ENCODE results near the gene GPSM1.

Gene GPSM1

DNA sequence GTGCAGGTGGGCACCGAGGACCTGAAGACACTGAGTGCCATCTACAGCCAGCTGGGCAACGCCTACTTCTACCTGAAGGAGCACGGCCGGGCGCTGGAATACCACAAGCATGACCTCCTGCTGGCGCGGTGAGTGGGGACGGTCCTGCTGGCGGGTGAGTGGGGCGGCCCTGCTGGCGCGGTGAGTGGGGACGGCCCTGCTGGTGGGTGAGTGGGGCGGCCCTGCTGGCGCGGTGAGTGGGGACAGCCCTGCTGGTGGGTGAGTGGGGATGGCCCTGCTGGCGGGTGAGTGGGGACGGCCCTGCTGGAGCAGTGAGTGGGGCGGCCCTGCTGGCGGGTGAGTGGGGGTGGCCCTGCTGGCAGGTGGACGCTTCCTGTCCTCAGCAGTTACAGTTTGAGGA lies 7.2 kb downstream of the GPSM1 start:
- DNase-seq: no peak

DNA sequence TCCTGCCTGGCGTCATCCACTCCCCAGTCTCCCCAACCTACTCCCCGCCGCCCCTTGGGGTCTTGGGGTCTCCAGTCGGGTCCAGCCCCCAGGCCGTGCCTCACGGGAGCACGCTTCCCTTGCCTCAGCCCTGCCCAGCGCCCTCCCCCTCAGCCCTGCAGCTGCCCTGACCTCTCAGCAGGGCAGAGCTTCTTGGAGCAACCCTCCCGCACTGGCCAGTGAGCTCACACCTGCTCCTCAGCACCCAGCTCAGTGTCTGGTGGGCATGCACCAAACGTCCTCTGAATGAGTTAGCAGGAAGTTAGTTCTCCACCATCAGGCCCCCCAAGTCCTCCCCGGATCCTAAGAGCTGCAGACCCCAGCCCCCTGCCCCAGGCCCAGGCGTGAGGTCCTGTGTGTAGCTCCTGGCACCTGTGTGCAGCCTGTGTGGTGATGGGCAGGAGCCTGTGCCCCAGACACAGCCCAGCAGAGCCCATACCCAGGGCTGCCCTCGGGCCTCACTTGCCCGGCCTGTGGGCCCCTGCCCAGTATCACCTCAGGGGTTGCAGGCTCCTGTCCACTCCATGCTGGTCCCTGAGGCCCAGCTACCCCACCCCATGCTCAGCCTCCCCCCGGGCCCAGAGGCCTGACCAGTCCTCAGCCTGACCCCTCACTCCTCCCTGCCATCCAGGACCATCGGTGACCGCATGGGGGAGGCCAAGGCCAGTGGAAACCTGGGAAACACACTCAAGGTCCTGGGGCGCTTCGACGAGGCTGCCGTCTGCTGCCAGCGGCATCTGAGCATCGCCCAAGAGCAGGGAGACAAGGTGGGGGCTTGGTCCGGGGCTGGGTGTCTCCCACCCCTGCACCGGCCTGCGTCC lies 8.2 kb downstream of the GPSM1 start:
- no peak for DNase-seq

DNA sequence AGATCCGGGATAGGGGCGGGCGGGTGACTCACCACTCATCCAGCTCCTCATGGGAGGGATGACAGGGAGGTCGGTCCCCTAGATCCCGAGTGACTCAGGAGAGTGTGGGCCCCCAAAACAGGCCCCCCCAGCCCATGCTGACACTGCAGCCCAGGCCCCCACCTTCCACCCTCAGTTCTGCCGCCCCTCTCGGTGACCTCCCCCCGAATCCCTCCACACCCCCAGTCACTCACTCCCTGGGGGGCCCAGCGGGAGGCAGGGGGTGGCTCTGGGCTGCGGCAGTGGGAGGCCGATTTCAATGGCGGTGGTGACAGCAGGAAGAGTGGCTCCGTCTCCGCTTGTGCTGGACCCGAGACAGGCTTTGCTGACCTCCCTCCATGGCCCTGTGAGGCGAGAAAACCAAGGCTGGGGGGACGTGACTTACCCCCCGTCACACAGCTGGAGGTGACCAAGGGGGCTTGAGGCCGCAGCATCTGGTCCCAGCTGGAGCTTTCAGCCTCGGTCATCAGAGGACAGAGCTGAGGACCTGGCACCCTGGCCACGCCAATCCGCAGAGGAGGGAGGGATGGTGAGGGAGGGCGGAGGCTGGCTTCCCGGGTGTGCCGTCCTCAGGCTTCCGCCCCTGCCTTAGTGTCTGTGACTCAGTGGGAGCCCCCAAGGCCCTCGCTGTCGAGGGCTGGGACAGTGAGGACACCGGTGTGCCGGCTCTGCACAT lies 9.0 kb downstream of the GPSM1 start:
- DNase-seq: no peak

DNA sequence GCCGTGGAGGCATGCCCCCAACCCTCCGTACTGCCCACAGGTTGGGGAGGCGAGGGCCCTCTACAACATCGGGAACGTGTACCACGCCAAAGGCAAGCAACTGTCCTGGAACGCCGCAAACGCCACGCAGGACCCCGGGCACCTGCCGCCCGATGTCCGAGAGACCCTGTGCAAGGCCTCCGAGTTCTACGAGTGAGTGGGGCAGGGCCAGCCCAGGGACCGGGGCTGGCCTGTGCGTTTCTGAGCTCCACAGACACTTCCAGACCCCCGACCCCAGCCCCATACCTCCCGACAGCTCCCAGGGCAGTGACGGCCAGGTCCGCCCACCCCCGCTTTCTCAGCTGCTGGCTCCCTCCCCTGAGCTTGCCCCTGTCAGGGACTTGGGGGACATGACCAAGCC lies 9.5 kb downstream of the GPSM1 start:
- no peak for DNase-seq

DNA sequence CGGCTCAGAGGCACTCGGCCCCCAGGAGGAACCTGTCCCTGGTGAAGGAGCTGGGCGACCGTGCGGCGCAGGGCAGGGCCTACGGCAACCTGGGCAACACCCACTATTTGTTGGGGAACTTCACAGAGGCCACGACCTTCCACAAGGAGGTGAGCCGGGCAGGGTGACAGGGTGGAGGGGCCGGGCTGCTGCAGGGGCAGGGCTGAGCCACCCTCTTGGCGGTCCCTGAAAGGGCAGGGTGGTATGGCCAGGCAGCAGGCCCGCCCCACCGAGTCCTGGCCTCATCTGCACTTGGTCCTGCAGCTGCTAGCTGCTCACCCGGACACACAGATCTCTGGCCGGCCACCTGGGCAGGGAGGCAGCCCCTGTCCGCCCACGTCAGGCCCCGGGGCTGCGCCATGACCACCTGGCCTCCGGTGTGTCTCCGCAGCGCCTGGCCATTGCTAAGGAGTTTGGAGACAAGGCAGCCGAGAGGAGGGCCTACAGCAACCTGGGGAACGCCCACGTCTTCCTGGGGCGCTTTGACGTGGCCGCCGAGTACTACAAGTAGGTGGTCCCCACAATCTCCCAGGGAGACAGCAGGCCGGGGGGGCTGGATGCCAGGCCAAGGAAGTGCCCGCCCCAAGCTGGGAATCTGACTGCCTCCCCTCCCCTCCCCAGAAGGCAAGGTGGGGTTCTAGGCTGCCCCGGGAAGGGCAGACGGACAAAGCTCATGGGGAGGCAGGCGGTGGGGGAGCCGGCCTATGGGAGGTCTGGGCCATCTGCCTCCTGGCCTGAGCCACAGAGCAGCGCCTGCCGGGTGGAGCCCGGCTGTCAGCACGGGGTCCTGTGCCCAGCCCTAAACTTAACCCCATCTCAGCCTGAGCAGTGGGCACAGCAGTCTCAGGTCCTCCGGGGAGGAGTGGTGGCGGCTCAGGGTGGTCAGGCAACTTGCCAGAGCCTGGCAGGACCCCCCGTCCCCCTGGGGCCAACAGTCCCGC lies 10.4 kb downstream of the GPSM1 start:
- no peak for DNase-seq

DNA sequence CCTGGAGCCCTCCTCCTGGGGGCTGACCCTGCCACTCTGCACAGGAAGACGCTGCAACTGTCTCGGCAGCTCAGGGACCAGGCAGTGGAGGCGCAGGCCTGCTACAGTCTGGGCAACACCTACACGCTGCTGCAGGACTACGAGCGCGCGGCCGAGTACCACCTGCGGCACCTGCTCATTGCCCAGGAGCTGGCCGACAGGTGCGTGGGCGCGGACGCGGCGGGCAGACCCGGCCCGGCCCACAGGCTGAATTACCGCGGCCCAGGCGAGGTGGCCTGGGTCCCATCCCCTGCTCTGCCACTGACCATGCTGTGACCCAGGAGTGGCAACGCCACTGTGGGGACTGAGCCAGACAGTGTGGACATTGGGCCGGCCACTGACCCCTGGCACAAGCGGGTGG lies 11.2 kb downstream of the GPSM1 start:
- no peak for DNase-seq

DNA sequence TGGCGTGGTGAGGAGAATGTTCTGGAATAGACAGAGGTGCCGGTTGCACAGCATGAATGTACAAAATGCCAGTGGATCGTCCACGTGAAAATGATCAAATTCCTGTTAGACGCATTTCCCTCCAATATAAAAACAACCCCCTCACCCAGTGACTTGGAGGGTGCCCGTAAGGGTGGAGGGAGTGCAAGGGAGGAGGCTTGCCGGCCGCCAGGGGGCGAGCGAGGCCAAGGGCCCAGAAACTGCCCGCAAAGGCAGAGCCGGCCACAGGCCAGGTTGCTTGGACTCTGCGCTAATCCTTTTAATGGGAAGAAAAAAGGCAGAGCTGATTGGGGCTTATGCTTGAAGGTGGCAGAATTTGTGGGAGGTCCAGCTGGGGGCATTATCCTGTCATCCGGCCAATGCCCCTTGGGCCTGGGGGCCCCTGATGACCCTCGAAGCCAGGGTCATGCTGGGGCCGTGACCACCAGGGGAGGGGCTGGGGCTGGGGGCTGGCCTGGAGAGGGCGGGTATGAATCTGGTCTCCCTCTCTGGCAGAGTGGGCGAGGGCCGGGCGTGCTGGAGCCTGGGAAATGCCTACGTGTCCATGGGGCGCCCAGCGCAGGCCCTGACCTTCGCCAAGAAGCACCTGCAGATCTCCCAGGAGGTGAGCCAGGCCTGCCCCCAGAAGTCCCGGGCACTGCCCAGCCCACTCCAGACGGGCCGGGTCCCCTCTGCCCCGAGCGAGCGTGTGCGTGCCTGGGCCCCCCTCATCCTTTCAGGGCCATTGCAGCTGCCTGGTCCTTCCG lies 12.0 kb downstream of the GPSM1 start:
- DNase-seq: peak; percentile 42 to 46

DNA sequence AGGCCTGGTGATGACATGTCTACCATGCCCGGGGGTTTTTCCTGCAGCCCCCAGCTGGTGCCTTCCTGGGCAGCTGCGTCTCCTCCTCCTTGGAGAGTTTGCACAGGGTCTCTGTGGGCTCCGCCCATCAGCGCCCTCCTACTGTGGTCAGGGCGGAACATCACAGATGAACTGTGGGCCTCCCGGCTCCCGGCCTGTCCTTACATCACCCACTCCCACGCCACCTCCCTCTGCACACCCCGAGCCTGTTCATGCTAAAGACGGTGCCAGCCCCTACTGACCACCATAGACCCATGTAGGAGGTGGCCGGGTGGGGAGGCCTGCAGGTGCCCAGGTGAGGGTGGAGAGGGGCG lies 12.6 kb downstream of the GPSM1 start:
- DNase-seq: no peak

DNA sequence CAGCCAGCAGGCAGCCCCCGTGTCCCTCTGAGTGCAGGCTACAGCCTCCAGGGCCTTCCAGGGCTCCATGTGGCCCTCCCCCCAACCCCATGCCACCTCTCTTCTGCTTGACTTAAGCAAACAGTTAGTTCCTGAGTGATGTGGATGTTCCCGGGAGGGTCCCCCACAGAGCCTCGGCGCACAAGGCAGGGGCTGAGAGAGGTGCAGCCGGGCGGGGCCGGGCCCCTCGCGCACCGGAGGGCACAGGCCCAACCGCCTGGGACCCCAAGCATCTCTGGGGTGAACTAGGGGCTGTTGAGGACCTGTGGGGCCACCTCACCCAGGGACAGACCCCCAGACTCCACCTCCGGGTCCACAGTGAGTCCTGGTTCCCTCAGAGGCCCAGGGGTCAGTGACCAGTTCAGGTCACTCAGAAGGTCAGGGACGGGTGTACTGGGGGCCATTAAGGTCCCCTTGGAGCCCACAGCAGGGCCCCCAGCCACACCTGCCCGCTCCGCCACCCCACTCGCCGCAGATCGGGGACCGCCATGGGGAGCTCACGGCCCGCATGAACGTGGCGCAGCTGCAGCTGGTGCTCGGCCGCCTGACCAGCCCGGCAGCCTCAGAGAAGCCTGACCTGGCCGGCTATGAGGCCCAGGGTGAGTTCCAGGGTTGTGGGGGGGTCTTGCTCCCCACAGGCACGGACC lies 13.2 kb downstream of the GPSM1 start:
- DNase-seq: no peak

DNA sequence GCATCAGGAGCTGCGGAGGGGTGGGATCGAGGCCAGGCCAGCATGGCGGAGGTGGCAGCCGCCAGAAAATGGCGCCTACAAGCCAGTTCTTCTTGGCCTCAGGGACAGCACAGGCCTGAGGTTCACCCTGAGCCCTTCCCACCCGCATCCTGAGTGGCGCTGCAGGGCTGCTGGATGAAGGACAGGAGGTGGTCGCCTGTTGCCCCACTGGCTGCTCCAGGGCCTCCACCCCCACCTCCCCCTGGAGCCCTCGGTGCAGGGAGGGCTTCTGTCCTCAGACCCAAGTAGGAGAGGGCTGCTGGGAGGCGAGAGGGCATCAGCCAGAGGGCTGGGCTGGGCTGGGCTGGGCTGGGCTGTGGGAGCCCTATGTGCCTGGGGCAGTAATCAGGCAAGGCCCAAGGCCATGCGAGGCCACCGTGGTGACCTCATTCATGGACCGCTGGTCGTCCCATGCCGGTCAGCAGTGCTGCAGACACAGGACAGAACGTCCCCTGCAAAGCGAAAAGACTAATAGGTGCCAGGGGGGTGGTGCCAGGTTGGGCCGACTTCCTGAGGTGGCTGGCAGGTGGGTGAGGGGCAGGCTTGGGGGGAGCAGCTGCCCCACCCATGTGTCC lies 13.8 kb downstream of the GPSM1 start:
- no peak for DNase-seq

DNA sequence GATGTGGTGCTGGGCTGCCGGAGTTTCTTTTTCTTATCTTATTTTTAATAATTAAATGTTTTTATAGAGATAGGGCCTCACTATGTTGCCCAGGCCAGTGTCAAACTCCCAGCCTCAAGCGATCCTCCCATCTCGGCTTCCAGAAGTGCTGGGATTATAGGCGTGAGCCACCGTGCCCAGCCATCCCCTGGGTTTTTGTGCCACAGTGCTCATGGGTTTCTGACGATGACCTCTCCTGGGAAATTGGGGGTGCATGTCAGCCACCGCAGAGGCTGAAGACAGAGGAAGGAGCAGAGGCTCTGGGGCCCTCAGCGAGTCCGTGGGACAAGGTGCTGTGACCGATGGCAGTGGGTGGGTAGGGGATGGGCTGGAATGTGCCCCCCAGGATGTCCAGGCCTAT lies 14.4 kb downstream of the GPSM1 start:
- no peak for DNase-seq

DNA sequence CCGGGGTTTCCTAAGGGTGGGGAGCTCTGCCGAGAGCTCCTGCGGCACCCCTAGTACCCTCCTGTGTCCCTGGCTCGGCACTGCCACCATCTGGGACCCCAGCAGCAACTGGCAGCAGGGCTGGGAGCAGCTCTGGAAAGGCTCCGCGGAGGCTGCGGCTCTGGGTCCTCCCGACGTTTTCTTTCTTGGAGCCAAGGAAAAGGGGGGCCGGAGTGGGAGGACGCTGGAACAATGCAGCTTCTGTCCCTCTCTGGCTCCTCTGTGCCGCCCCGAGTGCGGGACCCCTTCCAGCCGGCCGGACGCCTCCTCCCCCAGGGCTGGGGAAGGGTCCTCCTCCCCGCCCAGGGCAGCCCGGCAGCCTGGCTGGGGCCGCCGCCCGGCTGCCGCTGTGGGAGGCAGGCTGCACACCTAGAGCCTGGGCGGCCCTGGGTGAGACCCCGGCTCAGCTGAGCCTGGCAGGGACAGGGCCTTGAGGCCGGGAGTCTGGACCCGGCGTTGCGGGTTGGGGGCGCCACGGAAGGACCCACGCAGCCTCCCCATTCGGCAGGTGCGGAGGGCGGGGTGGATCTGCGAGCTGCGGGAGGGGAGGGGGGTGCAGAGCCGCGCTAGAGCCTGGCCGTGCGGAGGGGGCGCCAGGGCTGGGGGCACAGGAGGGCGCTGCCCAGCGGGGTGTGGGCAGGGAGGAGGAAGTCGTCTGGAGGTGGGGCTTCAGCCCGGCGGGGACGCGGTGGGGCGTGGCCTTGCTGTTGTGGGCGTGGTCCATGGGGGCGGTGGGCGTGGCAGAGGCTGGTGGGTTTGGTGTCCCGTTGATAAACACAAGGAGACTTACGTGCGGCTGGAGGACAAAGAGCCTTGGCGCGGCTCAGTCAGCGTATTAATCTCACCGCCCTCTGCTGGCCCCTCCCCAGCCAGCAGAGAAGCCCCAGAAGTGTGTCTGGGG lies 15.1 kb downstream of the GPSM1 start:
- DNase-seq: peak; percentile 53 to 65

DNA sequence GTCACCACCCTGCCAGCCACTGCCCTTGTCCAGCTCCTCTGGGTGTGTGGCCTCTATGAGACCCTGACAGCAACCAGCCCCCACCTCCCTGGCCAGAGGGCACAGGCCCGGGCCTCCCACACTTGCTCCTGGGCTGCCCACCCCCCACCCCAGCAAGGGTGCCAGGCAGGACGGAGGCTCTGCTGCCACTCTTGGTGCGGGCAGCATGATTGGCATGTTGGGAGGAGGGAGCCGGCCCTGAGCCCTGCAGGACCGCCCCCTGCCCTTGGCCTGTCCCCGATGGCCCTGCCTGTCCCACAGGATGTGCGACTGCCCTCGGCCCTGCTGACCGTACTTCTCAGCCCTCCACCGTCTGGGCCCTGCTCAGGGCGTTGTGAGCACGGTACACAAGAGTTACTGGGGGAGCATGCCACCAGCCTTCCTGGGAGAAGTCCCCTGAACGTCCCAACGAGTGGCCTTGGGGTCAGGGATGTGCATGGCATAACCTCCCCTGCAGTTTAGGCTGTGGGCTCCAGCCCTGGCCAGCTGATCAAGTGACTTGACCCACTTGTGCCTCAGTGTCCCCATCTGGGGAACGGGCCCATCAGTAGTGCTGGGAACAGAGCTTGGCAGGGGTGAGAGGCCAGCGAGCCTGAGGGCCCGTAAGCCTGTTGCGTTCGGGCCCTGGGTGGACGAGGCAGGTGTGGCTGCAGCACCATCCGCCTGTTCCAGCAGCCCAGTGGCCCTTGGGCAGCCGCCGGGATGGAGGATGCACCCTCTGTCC lies 16.0 kb downstream of the GPSM1 start:
- DNase-seq: no peak

DNA sequence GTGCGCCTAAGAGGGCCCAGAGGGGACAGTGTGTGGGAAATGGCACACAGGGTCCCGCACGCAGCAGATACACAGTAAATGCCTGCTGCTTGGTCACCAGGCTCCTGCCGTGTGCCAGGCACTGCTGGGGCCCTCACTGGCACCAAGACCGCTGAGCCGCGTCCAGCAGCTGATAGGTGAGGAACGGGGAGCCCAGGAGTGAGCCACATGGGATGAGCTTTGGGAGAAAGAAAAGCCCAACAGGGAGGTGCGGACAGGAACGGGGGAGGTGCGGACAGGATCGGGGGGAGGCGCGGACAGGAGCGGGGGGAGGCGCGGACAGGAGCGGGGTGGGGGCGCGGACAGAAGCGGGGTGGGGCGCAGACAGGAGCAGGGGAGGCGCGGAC lies 16.5 kb downstream of the GPSM1 start:
- DNase-seq: no peak

DNA sequence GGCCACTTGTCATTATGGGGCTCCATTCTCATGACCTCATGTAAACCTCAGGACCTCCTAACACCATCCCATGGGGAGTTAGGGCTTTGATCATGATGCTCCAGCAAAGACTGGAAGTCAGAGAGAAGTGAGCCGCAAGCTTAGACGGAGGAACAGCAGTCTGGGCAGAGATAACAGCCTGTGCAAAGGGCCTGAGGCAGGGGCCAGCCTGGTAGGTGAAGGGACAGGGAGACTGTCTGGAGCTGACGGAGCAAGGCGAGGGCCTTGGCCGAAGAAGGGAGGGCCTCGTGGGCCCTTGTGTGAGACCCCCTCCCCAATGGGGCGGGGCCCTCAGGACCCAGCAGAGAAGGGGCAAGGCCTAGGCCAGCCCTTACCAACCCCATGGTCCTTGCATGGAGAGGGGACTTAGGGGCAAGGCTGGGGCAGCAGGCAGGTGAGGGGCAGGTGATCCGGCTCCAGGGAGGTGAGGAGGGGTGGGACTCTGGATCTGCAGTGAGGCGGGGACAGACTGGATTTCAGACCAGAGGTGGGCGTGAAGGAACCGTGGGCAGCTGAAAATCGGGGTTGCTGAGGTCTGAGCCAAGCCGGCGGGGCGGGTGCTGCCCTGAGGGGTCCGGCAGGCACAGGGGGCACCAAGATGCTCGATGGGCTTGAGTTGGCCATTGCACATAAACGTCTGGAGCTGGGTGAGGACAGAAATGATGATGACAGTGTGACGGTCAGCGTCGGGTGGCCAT lies 17.4 kb downstream of the GPSM1 start:
- no peak for DNase-seq

DNA sequence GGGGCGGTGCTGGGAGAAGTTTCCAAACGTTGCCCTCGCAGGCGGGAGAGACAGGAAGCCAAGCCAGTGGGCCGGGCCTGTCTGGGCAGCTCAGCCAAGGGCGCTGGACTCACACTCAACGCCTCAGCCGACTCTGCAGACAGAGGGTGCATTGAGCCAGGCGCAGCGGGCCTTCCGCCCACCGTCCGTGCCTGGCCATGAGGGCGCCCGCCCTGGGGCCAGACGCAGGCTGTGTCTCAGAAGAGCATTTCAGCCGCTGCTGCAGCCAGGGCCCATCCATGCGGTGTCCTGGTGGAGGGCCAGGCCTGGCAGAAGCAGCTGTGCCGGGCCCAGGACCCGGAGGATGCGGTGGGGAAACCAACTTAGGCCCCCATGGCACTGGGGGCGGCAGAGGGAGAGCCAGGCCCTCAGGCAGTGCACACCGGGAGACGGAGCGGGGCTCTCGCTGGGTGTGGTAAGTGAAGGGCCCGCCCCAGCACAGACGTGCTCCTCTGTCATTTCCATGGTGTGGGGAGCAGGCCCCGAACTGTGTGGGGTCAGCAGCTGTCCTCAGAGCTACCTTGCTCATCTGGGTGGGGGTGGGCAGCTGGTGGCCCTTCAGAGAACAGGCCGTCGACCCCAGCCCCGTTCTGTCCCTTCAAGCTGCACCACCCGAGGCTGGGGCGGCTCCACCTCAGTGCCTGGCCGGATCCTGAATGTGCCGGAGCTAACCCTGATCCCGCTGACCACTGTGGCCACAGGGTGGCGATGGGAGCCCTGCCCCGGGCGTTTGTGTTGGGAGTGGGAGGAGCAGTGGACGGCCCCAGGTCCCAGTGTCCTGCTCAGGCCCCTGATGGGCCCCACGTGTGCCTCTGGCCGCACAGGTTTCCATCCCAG lies 18.2 kb downstream of the GPSM1 start:
- no peak for DNase-seq

DNA sequence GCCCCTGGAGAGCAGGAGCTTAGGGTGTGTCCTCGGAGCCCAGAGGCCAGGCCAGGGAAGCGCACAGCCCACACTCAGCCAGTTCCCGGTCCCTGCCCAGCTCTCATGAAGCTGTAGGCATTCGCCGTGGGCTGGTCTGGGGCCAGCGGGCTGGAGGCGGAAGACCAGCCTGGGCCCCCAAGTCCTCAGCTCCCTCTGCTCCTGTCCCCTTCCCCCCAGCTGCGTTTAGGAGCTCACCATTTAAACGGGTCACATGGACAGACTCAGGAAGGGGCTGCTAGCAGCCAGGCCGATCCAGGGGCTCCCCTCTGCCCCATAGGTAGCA lies 18.8 kb downstream of the GPSM1 start:
- no peak for DNase-seq

DNA sequence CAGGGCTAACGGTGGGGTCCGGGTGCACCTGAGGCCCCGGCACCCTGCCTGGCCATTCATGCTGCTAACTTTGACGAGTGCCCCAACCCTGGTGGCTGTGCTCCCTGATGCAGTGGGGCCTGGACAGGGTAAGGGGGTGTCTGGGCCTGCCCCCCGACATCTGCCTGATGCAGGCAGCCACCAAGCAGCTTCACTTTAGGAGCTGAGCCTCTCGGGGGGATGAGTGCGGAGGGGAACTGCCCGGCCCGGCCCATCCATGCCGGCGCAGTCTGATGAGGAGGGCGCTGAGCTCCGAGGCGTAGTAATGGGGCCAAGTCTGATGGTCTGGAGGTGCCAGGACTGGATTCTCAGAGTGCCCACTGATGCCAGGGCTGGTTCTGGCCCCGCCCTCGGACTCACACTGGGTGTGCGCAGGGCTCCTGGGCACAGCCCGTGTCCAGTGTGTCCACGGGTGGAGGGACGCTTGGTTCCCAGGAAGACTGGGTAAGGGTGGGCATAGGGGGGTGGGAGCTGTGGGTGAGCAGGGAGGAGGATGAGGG lies 19.7 kb downstream of the GPSM1 start:
- DNase-seq: no peak

All from CD4-positive, alpha-beta T cell treated with Interleukin-1 beta for 1 hour (primary cell).